NCI-H82 treated with DMSO at 0.1 percent for 48 hours (cell line): ENCODE measurements around the gene RIT2.

Experiments used
- DNase-seq: peaks from one replicate; lab custom pipeline; 2025; ENCODE audit not compliant: unreplicated experiment; lab: John Stamatoyannopoulos, UW

The RIT2 gene

DNA sequence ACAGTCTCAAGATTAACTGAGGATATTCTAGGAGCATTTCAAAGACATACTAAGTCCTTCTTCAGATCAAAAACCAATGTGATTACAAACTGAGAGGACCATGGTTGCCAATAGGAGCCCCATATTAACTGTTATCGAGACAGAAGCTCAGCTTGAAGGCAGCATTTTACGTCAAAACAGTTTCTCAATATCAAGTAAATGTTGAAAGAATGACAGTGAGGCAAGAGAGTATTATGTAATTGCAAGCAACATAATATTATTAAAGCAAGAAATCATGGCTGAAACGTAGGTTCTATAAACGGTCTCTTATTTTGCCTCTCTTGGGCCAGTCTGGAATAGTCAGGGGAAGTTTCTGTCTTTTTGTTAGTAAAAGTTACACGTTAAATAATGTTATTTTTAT, 22.9 kb downstream of the RIT2 start:
- no peak for DNase-seq

DNA sequence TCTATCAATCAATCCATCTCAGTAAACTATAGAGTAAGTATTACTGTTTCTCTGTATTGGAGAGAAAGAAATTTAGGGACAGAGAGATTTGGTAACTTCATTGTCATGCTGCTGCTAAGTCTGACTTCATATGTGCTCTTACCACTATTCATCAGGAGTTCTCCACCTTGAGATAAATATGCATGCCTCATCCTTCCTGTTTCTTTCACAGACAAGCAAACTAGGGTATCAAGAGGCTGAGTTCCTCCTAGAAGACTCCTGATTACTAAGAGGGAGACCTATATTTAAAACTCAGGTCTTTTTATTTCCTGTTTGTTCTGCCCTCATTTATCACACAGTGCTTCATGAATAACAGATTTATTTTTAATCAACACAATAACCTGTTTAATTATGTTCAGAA, 34.1 kb downstream of the RIT2 start:
- no peak for DNase-seq

GRCh38 chr18:43080671-43081070, 34.8 kb downstream of the RIT2 start:
- no peak for DNase-seq

DNA sequence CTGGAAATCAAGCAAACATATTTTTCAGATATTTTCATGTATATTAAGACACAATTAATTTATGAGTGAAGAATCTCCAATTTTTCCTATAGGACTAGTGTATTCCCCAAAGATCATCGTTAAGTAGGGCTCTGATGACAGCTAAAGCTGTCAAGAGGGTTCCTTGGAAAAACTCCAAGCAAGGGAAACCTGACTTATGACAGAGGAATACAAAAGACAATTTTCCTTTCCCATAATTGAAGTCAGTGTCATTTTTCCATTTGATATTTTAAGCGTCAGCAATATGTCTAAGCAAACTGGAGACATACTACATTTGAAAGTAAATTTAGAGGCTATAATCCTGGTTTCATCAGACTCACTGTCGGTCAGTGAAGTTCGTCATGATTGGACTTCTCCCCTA, 36.1 kb downstream of the RIT2 start:
- DNase-seq, result no peak

DNA sequence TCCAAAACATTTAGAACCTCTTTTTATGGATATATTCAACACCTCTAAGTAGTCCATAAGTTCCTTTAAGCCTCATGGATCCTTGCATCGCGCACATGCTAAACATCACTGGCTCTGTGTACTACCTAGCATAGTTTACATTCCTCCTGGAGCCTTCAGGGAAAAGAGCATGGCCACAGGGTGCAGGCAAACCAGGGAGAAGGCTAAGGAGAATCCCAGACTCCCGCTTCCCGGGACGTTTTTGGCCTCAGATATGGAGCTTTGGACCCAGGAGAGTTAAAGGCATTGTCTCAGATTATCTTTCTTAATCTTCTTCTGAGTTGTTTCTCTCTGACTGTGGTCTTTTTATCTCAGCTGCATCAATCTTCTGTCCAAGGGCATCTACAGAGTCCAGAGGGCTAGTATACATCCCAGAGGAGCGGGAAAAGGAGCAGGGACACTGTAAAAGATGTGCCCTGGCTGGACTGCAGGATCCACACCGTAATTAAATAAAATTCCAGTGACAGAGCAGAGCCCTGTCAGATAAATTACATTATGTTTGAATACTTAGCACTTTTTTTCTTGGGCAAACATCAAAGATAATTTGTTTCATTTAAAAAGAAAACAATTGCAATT, 36.9 kb downstream of the RIT2 start:
- no peak for DNase-seq

GRCh38 chr18:43077510-43078308, 37.8 kb downstream of the RIT2 start:
- DNase-seq, result no peak

DNA sequence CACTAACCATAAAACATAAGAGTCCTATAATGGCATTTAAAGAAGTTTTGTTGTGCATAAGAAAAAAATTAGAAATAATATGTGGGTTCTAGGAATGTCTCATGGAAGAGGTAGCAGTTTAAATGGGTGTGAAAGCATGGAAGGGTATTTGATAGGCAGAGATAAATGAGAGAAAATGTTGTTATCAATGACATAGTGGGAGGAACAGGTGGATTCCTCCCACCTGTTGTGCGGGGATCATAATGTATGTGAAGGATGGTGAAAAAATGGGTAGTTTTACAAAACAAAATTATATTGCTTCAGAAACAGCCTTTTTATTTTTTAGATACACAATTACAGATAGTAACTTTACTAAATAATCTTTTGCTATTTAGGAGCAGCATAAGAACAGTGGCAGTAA, 41.7 kb downstream of the RIT2 start:
- DNase-seq, result no peak

GRCh38 chr18:43068781-43069180, 46.7 kb downstream of the RIT2 start:
- DNase-seq, result no peak

DNA sequence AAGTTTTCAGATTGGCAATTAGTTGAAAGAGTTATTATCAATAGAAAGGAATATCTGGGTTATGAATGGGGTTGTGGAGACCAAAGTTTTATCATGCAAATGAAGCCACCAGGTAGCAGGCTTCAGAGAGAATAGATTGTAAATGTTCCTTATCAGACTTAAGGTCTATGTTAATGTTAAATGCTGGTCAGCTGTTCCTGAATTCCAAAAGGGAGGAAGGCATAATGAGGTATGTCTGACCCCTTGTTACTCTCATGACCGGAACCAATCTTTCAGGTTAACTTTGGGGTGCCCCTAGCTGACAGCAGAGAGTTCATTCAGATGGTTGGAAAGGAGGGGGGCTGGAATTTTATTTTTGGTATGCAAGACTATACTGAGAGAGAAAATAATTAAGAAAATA, 47.9 kb downstream of the RIT2 start:
- no peak for DNase-seq

DNA sequence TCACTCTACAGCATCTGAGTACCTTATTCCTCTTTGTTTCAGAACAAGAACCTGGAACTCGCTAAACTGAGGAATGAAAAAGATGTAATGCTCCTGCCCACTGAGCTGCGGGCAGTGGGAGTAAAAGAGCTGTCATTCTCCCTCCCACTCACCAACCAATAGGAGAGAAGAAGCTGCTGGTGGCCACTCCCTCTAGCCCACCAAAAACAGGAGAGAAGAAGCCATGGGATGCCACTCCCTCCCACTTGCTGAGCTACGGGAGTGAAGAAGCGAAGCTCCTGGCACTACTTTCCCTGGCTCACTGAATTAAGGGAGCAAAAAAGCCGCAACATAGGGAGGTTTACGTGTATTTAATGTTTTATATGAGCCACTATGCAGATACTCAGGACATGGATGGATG, 53.7 kb downstream of the RIT2 start:
- no peak for DNase-seq

DNA sequence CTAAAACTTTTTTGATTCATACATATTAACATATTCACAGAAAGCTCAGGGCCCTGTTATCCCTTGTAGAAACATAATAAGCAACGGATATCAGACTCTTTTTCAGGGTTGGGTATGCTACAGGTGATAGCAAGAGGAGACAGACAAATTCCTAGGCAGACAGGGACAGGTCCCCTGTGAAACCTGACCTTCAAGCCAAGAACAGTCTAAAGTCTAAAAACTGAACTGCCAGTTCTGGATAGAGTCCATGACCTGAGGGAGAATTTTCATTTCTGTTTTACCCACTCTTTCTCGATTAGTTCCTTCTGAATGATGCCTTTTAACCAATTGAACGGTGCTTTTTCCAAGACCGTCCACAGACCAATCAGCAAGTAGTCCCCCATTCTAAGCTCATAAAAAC, 54.2 kb downstream of the RIT2 start:
- no peak for DNase-seq

DNA sequence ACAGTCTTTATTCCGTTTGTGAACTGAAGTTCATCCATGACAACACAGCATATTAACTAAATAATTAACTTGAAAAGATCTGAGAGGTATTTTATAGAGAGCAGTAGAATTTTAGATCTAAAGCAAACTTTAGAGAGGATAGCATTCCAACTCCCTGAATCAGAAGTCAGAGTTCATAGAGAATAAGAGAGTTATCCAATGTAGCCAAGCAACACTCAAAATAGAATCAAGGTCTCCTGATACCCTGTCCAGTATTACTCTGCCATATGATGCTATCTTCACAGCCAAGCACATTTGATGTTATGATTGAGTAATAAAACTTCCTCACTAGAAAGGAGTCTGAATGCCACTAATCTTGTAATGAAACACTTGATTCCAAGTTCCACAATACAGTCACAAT, 55.5 kb downstream of the RIT2 start:
- no peak for DNase-seq

DNA sequence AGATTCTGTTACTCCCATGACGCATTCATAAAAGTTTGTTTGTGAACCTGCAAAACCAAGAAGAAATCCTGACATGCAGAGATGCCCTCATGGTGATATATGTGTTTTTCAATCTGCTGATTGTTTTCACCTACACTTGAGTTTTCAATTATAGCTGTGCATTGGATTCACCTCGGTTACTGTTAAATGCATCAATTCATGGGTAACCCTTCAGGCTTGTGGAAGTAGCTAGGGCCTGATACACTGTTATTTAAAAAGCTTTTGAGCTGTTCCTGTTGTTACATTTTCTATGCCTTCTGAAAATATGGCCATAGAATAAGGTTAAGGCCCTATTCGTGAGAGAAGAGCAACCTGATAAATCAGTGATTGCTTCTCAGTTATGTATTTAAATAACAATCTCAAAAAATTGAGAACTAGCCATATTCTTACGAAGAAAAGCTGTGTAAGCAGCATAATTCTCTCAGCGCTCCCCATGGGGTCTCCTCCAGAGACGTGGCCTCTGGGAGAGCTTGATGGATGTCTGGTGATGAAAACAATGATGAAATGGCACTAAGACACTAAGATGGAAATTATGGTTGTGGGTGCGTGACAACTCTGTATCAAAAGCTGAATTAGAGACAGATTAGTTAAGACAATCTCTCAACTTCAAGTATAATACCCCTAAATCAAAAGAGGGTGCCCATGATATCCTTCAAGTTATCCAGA, 60.5 kb downstream of the RIT2 start:
- DNase-seq, result no peak

GRCh38 chr18:43049021-43049420, 66.5 kb downstream of the RIT2 start:
- DNase-seq, result no peak

DNA sequence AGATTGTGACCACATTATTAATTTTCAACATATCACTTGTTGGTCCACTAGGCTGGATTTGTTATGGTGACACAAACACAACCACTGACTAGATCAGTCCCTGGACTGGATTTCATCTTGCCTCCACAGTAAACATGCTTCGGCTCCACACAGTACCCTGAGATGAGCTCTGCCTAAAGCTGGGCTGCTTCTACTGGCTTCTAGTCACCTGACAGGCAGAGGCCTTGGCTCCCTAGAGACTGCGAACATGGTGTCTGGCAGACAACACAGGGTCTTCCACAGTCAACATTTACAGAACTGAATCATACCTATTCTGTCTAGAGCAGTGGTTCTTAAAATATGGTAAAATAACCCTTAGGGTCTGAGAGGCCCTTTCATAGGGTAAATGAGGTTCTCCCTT, 69.2 kb downstream of the RIT2 start:
- DNase-seq, result no peak

- DNase-seq, result no peak
These were observed 71.9 kb downstream of the RIT2 start for GRCh38 chr18:43043626-43044025.

DNA sequence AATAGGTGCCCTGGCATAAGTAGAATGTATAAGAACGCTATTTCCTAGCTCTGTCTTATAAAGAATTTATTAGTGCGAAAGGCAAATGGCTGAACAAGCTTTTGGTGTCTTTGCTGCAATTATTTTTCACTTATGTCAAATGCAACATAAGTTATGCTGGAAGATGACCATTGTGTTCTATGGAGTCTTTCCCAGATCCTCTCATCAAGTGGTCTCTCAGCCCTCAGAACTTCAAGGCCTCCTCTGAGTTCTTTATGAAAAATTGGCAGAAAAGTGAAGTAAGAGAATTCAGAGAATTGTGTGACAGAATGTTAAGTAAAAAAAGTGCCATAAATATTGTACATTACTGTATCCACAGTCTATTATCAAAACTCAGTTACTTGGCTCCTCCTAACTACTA, 75.2 kb downstream of the RIT2 start:
- DNase-seq, result no peak

GRCh38 chr18:43034683-43035500, 80.6 kb downstream of the RIT2 start:
- no peak for DNase-seq

DNA sequence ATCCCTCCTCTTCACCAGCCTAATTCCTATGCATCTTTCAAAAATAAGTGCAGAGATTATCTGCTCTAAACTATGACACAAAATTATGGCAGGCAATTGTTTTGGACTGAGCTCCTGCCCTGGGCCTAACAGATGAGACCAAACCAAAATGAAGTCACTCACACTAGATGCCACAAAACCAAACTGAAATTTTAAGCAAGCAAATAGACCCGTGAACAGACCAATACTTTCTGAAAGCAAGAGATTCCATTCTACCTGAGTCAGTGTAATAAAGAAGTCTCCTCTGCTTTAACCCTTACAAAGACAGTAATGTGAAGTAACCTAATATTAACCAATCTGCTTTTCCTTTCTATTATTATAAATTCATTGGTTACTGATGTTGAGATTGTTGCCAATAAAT, 84.3 kb downstream of the RIT2 start:
- DNase-seq, result no peak

DNA sequence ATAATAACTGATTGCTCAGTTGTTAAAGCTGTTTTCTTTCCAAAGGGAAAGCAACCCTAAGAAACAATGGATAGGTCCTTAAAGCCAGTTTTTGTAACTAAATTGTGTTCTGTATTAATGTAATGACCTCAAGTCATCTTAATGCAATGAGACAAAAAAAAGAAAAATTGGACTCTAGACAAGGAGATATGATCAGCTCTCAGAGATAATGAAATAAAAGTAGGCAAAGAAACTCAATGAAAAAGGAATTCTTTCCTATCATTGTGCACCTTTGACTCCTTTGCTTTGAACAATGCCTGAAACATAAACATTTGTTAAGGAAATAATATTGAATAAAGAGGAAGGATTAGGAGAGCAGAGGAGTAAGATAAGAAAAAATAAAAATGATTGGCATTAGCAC, 86.1 kb downstream of the RIT2 start:
- DNase-seq, result no peak

- no peak for DNase-seq
These were observed 92.6 kb downstream of the RIT2 start for GRCh38 chr18:43022874-43023273.
